Limb (tissue), 2 donors: ENCODE measurements around the gene DLX5.

Source experiments
- DNase-seq, 2 donors: peaks; one replicate each; pipeline ENCODE4 v3.0.0-alpha.2; 2016; ENCODE audit errors: extremely low spot score in 2 of 2

DLX5 gene

GRCh38 chr7:97018791-97019531 is 5.7 kb downstream of the DLX5 start:
- peak in 1 of 2 donors; percentile 35 for DNase-seq

- DNase-seq, result no peak
Observed at GRCh38 chr7:97018126-97018601, 6.5 kb downstream of the DLX5 start.

- DNase-seq, result no peak
Observed at GRCh38 chr7:97017192-97018125, 7.2 kb downstream of the DLX5 start.

- peak in 1 of 2 donors; percentile 62 for DNase-seq
Observed at GRCh38 chr7:97016381-97017191, 8.0 kb downstream of the DLX5 start.

- DNase-seq, result peak in 1 of 2 donors; percentile 49
Observed at GRCh38 chr7:97015756-97016380, 8.8 kb downstream of the DLX5 start.

GRCh38 chr7:97015279-97015678 is 9.4 kb downstream of the DLX5 start:
- DNase-seq, result no peak

- DNase-seq, result no peak
Observed at GRCh38 chr7:97014145-97014750, 10.4 kb downstream of the DLX5 start.

GRCh38 chr7:97013845-97014134 is 10.8 kb downstream of the DLX5 start:
- no peak for DNase-seq

- DNase-seq, result peak in 1 of 2 donors; percentile 34
Observed at GRCh38 chr7:97013134-97013844, 11.3 kb downstream of the DLX5 start.

- peak in 1 of 2 donors; percentile 29 for DNase-seq
Observed at GRCh38 chr7:97012365-97013133, 12.1 kb downstream of the DLX5 start.

- peak in 1 of 2 donors; percentile 23 for DNase-seq
Observed at GRCh38 chr7:97011536-97012364, 12.9 kb downstream of the DLX5 start.

GRCh38 chr7:97011104-97011503 is 13.5 kb downstream of the DLX5 start:
- DNase-seq, result no peak

GRCh38 chr7:97009753-97010732 is 14.6 kb downstream of the DLX5 start:
- no peak for DNase-seq

GRCh38 chr7:97008275-97008917 is 16.2 kb downstream of the DLX5 start:
- no peak for DNase-seq

GRCh38 chr7:97007583-97007861 is 17.1 kb downstream of the DLX5 start:
- DNase-seq, result no peak

- peak in 1 of 2 donors; percentile 47 for DNase-seq
Observed at GRCh38 chr7:97006816-97007582, 17.6 kb downstream of the DLX5 start.
